ENCODE results near the gene HSPG2. TPM values are rescaled to one million over a fixed set of nuclear protein-coding genes. Genes with fewer than 3 reads are reported as not detected.

HSPG2 gene
- total and polyA plus RNA-seq, 10 of the 15 experiments (the other 5 are each of a cell fraction or from before 2014, with no cell fraction given), result 0.30 to 3.4 (median 0.73) TPM; not detected in 2

- no peak for TF ChIP-seq ZNF592 (IDR thresholded peaks at IDR 0.05)
- TF ChIP-seq SMAD5 (IDR thresholded peaks at IDR 0.05; ENCODE audit: low read depth), result no peak
Measured at GRCh38 chr1:21961337-21961736, 24.2 kb upstream of the HSPG2 start (continued).

GRCh38 chr1:21956720-21957552, 19.8 kb upstream of the HSPG2 start:
- no peak for FAIRE-seq
- intact Hi-C loops (cut with micrococcal nuclease; ENCODE audit: unreplicated experiment) (no loop called here), in situ Hi-C loops (cut with MboI) (no loop called here)
- Histone ChIP-seq H2AFZ (ENCODE audit: control insufficient read depth, low read depth, low read length) (peak overlapping the region; percentile 51), H3K36me3 (ENCODE audit: control insufficient read depth in 2 of 2, insufficient read depth in 2 of 2, low read length in 1 of 2) (no peaks in the 10 kb centered on the region), H3K4me3 (no peak overlapping the region), H3K27me3 (replicated peaks in 1 of 2; ENCODE audit: control insufficient read depth in 2 of 2, insufficient read depth in 2 of 2, low read length in 1 of 2) (no peaks in the 10 kb centered on the region; a peak in 1 of 4 replicates), H3K79me2 (ENCODE audit: control insufficient read depth, insufficient read depth, low read length) (no peaks in the 10 kb centered on the region), H3K4me1 (ENCODE audit: control insufficient read depth, insufficient read depth, low read length) (peaks cover 17% of the 10 kb centered on the region), H4K20me1 (ENCODE audit: control insufficient read depth, insufficient read depth) (no peaks in the 10 kb centered on the region), H3K9me3 (replicated peaks; ENCODE audit: control insufficient read depth, insufficient read depth, low read length) (no peaks in the 10 kb centered on the region), H3K4me2 (ENCODE audit: control insufficient read depth, insufficient read depth) (0 out of 2 replicates have a peak overlapping the region, but pooled peaks have one; percentile 34), H3K9ac (ENCODE audit: control insufficient read depth, insufficient read depth, low read length) (no peak overlapping the region), H3K27ac (ENCODE audit: control insufficient read depth, insufficient read depth) (no peak overlapping the region)
- ChIA-PET SMC1A (ENCODE audit: uncharacterized antibody, unreplicated experiment) (interaction anchor here (0.6 kb wide), 1 partner anchor 158 kb away, joined by 5 read pairs; no protein-coding TSS in a partner anchor), RAD21 (ENCODE audit: unreplicated experiment) (interaction anchor here (0.8 kb wide), 1 partner anchor 75 kb away, joined by 3 read pairs; no protein-coding TSS in a partner anchor), CTCF (interaction anchor here (1.6 kb wide), 1 partner anchor 460 kb away, joined by 3 read pairs; no protein-coding TSS in a partner anchor), POLR2A (interaction anchor here (1.4 kb wide), 1 partner anchor 47 kb away, joined by 3 read pairs; no protein-coding TSS in a partner anchor)
- no TSS peak for BruUV-seq (replicated peaks)
- peak; percentile 53 for ATAC-seq
- DNase-seq (ENCODE audit: low read depth, low spot score), result no peak
- 36% methylated on average over 17 of the region's 18 CpGs for WGBS (ENCODE audit: insufficient coverage, insufficient replicate concordance, low lambda C conversion rate, missing lambda C conversion rate)
- TF ChIP-seq MLLT1 (IDR thresholded peaks at IDR 0.05) (no peak), ZNF592 (IDR thresholded peaks at IDR 0.05) (no peak), CBFB (IDR thresholded peaks at IDR 0.05; ENCODE audit: low read depth) (no peak), ESRRA (IDR thresholded peaks at IDR 0.05; ENCODE audit: low read length) (no peak), CBX3 (IDR thresholded peaks at IDR 0.05; ENCODE audit: borderline replicate concordance, low read depth) (no peak), EP300 (IDR thresholded peaks at IDR 0.05; ENCODE audit: borderline replicate concordance in 1 of 2, control insufficient read depth in 1 of 2, low read depth in 2 of 2, low read length in 2 of 2) (no peak)

Data from GM12878 (cell line).